Lower leg skin (tissue), 3 donors: ENCODE data around the gene SLC25A11.

Experiments used
- CTCF ChIP-seq, 3 donors: fragments of 450-650 bp; IDR thresholded peaks; one replicate each; pipeline ENCODE4 v1.5.1; 2016; ENCODE audit warnings: antibody characterized with exemption in 3 of 3, mild to moderate bottlenecking in 3 of 3, moderate library complexity in 2 of 3
- POLR2A ChIP-seq, 2 donors: fragments of 450-650 bp; IDR thresholded peaks; one replicate each; pipeline ENCODE4 v1.6.1; 2016 to 2017; ENCODE audit warnings: antibody characterized with exemption in 2 of 2, mild to moderate bottlenecking in 1 of 2, moderate library complexity in 1 of 2

DNA sequence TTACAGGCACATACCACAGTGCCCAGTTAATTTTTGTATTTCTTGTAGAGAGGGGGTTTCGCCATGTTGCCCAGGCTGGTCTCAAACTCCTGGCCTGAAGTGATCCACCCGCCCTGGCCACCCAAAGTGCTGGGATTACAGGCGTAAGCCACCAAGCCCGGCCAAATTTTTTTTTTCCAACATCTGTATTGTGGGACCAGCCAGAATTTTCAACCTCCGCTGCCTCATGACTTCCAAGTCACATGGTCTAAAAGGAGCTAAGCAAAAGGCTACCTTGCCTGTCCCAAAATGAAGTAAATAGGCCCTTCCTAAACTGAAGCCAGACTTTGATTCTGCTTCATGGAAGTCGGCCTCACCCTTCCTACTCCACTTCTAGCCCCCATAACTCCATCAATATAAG, 32.0 kb upstream of the SLC25A11 start:
- no peak for TF ChIP-seq CTCF (IDR thresholded peaks at IDR 0.05)
- TF ChIP-seq POLR2A (IDR thresholded peaks at IDR 0.05) = no peak
